Articular chondrocyte of knee joint (primary cell): Measurements from ENCODE around the gene TBC1D28. TPM values are rescaled to one million over a fixed set of nuclear protein-coding genes. Genes with fewer than 3 reads are reported as not detected.

Experiments used
- small RNA-seq: library from RNA; depleted of rRNA; stranded (forward); fragments of <200 nt; gene quantifications from one replicate; pipeline ENCODE3, GENCODE V24; 2012
- total RNA-seq: library from RNA; depleted of rRNA; stranded (reverse); fragments of >200 nt; gene quantifications from 2 replicates; pipeline ENCODE4 v1.2.3, GENCODE V29; 2012

Gene TBC1D28
- not detected in 2 replicates for total RNA-seq

DNA sequence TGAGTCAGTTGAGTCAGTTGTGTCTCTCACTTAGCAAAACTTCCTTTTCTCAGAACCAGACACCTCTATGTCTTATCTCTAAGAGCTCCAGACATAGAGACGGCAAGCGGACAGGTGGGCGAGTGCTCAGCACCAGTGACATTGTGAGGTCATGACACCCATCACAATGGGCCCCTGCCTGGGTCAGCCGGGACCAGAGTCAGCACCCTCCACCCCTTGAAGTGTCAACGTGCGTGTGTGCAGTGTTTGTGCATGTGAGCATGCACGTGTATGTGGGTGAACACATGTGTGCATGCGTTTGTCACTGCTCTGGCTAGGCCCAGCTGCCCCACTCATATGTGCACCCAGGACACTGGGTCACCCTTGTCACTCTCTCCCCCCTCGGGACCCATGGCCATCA, at the start of gene TBC1D28:
Gene TBC1D28, minus strand, starts transcription at position 101 of the 400 bp plus-strand sequence. CDS start 3,039 bp downstream, outside the sequence.

DNA sequence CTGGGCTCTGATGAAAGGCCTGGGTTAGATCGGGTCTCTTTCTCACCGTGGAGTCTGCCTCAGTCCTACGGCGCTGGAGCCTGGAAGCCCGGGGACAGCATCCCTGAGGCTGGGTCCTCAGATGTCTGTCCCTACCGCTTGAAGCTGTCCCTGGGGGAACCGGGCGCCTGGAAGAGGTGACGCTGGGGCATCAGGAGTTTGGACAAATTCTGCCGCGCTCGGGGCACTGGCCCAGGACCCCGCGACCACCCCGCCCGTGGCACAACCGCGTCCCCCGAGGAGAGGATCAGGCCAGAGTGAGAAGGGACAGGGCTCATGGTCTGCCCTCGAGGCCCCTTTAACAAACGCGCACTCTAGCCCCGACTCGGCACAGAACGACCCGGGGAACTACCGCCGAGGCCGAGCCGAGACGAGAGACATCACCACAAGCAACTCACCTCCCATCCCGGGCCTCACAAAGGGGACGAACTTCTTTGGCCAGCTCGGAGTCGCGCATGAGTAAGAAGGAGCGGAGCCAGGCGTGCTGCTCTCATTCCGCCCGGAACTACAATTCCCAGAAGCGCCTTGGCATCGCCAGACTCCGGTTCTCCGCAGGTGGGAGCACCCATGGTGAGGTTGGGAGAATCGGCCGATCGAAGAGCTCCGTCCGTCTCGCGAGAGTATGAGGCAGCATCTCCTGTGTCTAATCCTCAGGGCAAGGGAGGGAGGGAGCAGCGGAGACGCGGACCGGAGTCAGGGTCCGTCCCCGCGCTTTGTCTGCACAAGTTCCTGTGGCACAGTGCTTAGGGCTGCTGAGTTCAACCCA, 37.8 kb upstream of the TBC1D28 start, which contains the start of gene FOXO3B:
Gene FOXO3B, minus strand, starts transcription at position 548 of the 805 bp plus-strand sequence. CDS start 663 bp downstream, outside the sequence.

Small RNAs within 50 kb of the gene (small RNA-seq; reads per million reads assigned to genes)
- not detected for gene AC026271.2

Other genes starting within 250 kb of the TBC1D28 start
- gene LGALS9C, start 167.6 kb downstream of the TBC1D28 start, total RNA-seq = not detected in 2 replicates
- 6.1 and 6.6 TPM in 2 replicates for gene FOXO3B, start 37.9 kb upstream of the TBC1D28 start, total RNA-seq
- under 0.01 TPM in 1 of 2 replicates, not detected in the other for gene FBXW10, start 99.7 kb upstream of the TBC1D28 start, total RNA-seq
- 61.1 and 66.0 TPM in 2 replicates for gene TVP23B, start 136.8 kb upstream of the TBC1D28 start, total RNA-seq
- 29.1 and 30.2 TPM in 2 replicates for gene PRPSAP2, start 213.7 kb upstream of the TBC1D28 start, total RNA-seq